ENCODE data around the gene RASA4B.
"Not testable (repeated sequence)": the region's sequence is repeated elsewhere in the genome, so short reads cannot be mapped to it uniquely, and the experiment has no call there.

The RASA4B gene

DNA sequence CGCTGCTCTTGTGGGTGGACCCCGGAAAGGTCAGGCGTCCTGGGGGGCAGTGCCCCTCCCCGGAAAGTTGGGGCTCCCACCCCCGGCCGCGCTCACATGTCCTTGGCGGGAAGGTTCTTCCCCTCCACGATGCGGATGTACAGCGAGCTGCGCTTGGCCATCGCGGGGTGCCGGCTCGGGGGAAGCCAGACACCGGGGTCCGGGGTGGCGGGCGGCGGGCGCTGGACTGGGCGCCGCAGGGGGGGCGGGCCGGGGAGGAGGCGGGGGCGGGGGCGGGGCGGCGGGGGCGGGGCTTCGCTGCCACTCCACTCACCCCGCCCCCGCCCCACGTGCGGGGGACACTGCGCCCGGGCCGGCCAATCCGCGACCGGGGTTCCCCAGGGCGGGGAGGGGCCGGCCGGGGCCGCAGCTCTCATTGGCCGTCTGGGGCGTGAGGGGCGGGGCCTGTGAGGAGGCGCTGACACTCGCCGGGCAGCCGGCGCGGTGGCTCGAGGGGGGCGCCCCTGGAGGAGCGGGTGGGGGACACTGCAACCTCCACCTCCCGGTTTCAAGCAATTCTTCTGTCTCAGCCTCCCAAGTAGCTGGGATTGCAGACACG, at the start of gene RASA4B:
Gene RASA4B (minus strand): TSS at position 228 of the 598 bp plus-strand sequence. CDS start 67 bp downstream, at position 161.
- H2AFZ ChIP-seq (ENCODE audit: low read depth); H3K4me1 ChIP-seq (ENCODE audit: low read depth, poor library complexity, severe bottlenecking); H3K4me2 ChIP-seq; H3K4me3 ChIP-seq (IDR thresholded peaks at IDR 0.05; ENCODE audit: insufficient read depth, low read depth, low read length); H3K79me2 ChIP-seq (ENCODE audit: insufficient read depth, low read depth); H4K20me1 ChIP-seq (ENCODE audit: insufficient read depth); H3K36me3 ChIP-seq (ENCODE audit: insufficient read depth); H3K27ac ChIP-seq; H3K9ac ChIP-seq; H3K27me3 ChIP-seq (ENCODE audit: insufficient read depth, low read depth): not testable (repeated sequence)

DNA sequence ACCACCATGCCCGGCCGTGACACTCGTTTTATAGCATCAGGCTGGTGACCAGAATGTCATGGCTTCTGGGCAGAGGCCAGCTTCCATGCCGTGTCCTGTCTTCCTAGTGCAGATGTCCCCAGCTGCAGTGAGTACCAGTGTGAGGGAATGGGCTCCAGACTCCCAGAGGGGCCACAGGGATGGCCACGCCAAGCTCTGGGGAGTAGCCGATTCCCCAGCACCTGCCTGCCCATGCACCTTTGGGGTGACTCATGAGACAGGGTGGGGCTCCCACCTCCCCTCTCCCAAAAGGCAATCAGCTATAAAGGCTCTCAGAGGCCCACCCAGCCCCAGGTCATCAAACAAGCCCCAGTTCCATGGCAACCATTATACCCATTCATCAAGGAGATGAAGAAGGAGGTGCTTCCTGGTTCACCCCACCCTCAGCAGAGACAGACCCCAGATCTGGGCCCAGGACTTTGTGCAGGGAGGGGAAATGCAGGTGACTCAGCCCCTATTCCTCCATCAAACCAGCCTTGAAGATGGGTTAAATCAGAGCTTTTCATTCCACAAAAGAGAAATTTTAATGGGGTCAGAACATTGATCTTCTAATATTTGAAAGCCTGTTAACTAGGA, 33.3 kb upstream of the RASA4B start, which contains the start of gene SPDYE2:
Gene SPDYE2 (plus strand): TSS at position 419 of the 615 bp plus-strand sequence. CDS start 2,030 bp downstream, outside the sequence.
- H4K20me1 ChIP-seq (ENCODE audit: insufficient read depth); H3K9ac ChIP-seq; H3K36me3 ChIP-seq (ENCODE audit: insufficient read depth); H3K27me3 ChIP-seq (ENCODE audit: insufficient read depth, low read depth); H2AFZ ChIP-seq (ENCODE audit: low read depth); H3K4me3 ChIP-seq (IDR thresholded peaks at IDR 0.05; ENCODE audit: insufficient read depth, low read depth, low read length); H3K79me2 ChIP-seq (ENCODE audit: insufficient read depth, low read depth); H3K4me2 ChIP-seq; H3K27ac ChIP-seq; H3K4me1 ChIP-seq (ENCODE audit: low read depth, poor library complexity, severe bottlenecking): not testable (repeated sequence)

GRCh38 chr7:102546353-102546752, 28.8 kb upstream of the RASA4B start:
- not testable (repeated sequence) for H2AFZ ChIP-seq (ENCODE audit: low read depth); H3K9ac ChIP-seq; H3K4me2 ChIP-seq; H4K20me1 ChIP-seq (ENCODE audit: insufficient read depth); H3K4me3 ChIP-seq (IDR thresholded peaks at IDR 0.05; ENCODE audit: insufficient read depth, low read depth, low read length); H3K36me3 ChIP-seq (ENCODE audit: insufficient read depth); H3K27ac ChIP-seq; H3K79me2 ChIP-seq (ENCODE audit: insufficient read depth, low read depth); H3K27me3 ChIP-seq (ENCODE audit: insufficient read depth, low read depth); H3K4me1 ChIP-seq (ENCODE audit: low read depth, poor library complexity, severe bottlenecking)

- H3K36me3 ChIP-seq (ENCODE audit: insufficient read depth); H3K79me2 ChIP-seq (ENCODE audit: insufficient read depth, low read depth); H3K4me3 ChIP-seq (IDR thresholded peaks at IDR 0.05; ENCODE audit: insufficient read depth, low read depth, low read length); H3K27ac ChIP-seq; H3K9ac ChIP-seq; H4K20me1 ChIP-seq (ENCODE audit: insufficient read depth); H2AFZ ChIP-seq (ENCODE audit: low read depth); H3K4me1 ChIP-seq (ENCODE audit: low read depth, poor library complexity, severe bottlenecking); H3K27me3 ChIP-seq (ENCODE audit: insufficient read depth, low read depth); H3K4me2 ChIP-seq: not testable (repeated sequence)
Observed at GRCh38 chr7:102545288-102545687, 27.7 kb upstream of the RASA4B start.

DNA sequence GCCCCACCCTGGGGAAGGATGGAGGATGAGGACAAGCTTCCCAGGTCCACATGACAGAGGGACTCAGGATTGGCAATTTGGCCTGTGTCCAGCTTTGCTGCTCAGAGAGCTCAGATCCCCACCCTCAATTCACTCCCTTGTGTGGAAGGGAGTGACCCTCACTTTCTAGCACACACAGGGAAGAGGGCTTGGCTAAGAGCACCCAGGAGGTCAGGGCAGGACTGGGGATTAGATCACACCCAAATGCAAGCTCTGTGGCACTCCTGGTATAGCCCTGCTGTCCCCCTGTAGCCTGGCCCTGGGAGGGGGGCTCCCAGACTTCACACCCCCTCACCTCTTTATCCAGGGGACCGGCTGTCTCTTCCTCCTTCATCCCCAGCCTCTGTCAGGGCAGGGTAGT, 26.8 kb upstream of the RASA4B start:
- not testable (repeated sequence) for H2AFZ ChIP-seq (ENCODE audit: low read depth); H4K20me1 ChIP-seq (ENCODE audit: insufficient read depth); H3K4me1 ChIP-seq (ENCODE audit: low read depth, poor library complexity, severe bottlenecking); H3K27ac ChIP-seq; H3K79me2 ChIP-seq (ENCODE audit: insufficient read depth, low read depth); H3K27me3 ChIP-seq (ENCODE audit: insufficient read depth, low read depth); H3K4me2 ChIP-seq; H3K36me3 ChIP-seq (ENCODE audit: insufficient read depth); H3K9ac ChIP-seq; H3K4me3 ChIP-seq (IDR thresholded peaks at IDR 0.05; ENCODE audit: insufficient read depth, low read depth, low read length)

DNA sequence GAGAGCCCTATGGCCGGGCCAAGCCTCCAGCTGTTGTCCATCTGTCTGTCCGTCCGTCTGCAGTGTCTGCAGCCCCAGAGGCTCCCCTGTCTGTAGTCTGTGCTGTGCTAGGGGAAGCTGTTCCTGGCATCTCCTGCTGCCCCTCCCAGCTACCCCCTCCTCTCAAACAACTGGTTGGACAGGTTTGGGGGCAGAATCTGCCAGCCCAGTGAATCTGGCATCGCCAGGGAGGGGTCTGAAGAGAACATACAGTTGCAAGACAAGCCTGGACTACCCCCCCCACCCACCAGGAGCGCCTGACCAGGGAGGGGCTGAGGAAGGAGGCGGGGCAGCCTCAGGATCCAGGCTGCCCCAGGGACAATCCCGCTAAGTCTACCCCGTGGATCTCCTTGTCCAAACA, 26.0 kb upstream of the RASA4B start, which contains the start of gene UPK3BL2:
Gene UPK3BL2 (minus strand): TSS at position 101 of the 400 bp plus-strand sequence. CDS start 60 bp downstream, at position 41.
- not testable (repeated sequence) for H3K4me2 ChIP-seq; H3K27ac ChIP-seq; H3K79me2 ChIP-seq (ENCODE audit: insufficient read depth, low read depth); H3K9ac ChIP-seq; H3K4me1 ChIP-seq (ENCODE audit: low read depth, poor library complexity, severe bottlenecking); H3K4me3 ChIP-seq (IDR thresholded peaks at IDR 0.05; ENCODE audit: insufficient read depth, low read depth, low read length); H4K20me1 ChIP-seq (ENCODE audit: insufficient read depth); H3K36me3 ChIP-seq (ENCODE audit: insufficient read depth); H3K27me3 ChIP-seq (ENCODE audit: insufficient read depth, low read depth); H2AFZ ChIP-seq (ENCODE audit: low read depth)

DNA sequence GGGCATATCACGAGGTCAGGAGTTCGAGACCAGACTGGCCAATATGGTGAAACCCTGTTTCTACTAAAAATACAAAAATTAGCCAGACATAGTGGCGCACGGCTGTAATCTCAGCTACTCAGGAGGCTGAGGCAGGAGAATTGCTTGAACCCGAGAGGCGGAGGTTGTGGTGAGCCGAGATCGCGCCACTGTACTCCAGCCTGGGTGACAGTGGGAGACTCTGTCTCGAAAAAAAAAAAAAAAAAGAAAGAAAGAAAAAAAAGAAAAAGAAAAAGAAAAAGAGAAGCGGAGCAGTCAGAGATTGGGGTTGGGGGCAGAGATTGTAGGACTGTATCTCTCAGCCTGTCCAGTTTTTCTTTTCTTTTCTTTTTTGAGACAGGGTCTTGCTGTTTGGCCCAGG, 25.2 kb upstream of the RASA4B start:
- H3K4me3 ChIP-seq (IDR thresholded peaks at IDR 0.05; ENCODE audit: insufficient read depth, low read depth, low read length); H4K20me1 ChIP-seq (ENCODE audit: insufficient read depth); H2AFZ ChIP-seq (ENCODE audit: low read depth); H3K27ac ChIP-seq; H3K4me2 ChIP-seq; H3K79me2 ChIP-seq (ENCODE audit: insufficient read depth, low read depth); H3K9ac ChIP-seq; H3K36me3 ChIP-seq (ENCODE audit: insufficient read depth); H3K4me1 ChIP-seq (ENCODE audit: low read depth, poor library complexity, severe bottlenecking); H3K27me3 ChIP-seq (ENCODE audit: insufficient read depth, low read depth): not testable (repeated sequence)

DNA sequence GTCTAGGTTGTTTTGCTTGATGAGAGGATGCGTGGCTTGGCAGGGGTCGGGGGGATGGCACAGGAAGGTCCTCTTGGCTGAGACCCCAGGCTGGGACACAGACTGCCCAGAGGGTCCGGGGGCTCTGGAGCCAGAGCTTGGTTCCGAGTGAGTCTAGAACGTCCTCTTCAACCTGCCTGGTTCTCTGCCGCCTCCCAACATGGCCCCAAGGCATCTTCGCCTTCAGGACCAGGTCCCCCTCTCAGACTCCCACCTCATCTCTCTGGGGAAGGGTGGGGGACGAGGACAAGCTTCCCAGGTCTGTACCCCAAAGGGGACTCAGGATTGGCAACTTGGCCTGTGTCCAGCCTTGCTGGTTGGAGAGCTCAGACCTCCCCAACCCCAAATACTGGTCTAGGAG, 24.5 kb upstream of the RASA4B start:
- H3K4me1 ChIP-seq (ENCODE audit: low read depth, poor library complexity, severe bottlenecking); H3K27ac ChIP-seq; H3K9ac ChIP-seq; H3K36me3 ChIP-seq (ENCODE audit: insufficient read depth); H3K4me3 ChIP-seq (IDR thresholded peaks at IDR 0.05; ENCODE audit: insufficient read depth, low read depth, low read length); H3K79me2 ChIP-seq (ENCODE audit: insufficient read depth, low read depth); H2AFZ ChIP-seq (ENCODE audit: low read depth); H3K4me2 ChIP-seq; H4K20me1 ChIP-seq (ENCODE audit: insufficient read depth); H3K27me3 ChIP-seq (ENCODE audit: insufficient read depth, low read depth): not testable (repeated sequence)

GRCh38 chr7:102540604-102541003, 23.0 kb upstream of the RASA4B start:
- H2AFZ ChIP-seq (ENCODE audit: low read depth); H3K27me3 ChIP-seq (ENCODE audit: insufficient read depth, low read depth); H3K4me2 ChIP-seq; H3K36me3 ChIP-seq (ENCODE audit: insufficient read depth); H3K4me3 ChIP-seq (IDR thresholded peaks at IDR 0.05; ENCODE audit: insufficient read depth, low read depth, low read length); H3K4me1 ChIP-seq (ENCODE audit: low read depth, poor library complexity, severe bottlenecking); H3K27ac ChIP-seq; H4K20me1 ChIP-seq (ENCODE audit: insufficient read depth); H3K9ac ChIP-seq; H3K79me2 ChIP-seq (ENCODE audit: insufficient read depth, low read depth): not testable (repeated sequence)

DNA sequence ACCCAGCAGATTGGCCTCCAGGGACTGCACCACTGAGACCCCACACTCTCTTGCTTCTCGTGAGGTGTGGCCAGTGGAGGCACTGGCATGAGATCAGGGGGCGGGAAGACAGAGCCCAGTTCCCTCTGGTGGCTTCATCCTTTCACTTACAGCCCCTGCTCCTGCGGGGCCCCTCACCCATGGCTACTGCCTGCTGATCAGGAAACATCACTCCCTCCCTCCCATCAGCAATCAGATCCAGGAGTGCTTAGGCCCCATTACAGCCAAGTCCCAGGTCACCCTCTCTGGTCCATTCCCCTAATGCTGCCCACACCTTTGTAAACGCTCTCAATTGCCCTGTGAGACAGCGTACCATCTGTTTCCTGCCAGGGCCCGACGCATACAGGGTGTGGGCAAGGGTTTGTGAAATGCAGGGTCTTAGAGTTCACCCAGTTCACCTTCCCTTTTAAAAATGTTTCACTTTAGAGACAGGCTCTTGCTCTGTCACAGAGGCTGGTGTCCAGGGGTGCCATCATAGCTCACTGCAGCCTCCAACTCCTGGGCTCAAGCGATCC, 17.6 kb upstream of the RASA4B start:
- H2AFZ ChIP-seq (ENCODE audit: low read depth); H3K79me2 ChIP-seq (ENCODE audit: insufficient read depth, low read depth); H3K4me2 ChIP-seq; H3K9ac ChIP-seq; H3K36me3 ChIP-seq (ENCODE audit: insufficient read depth); H3K27ac ChIP-seq; H4K20me1 ChIP-seq (ENCODE audit: insufficient read depth); H3K4me3 ChIP-seq (IDR thresholded peaks at IDR 0.05; ENCODE audit: insufficient read depth, low read depth, low read length); H3K4me1 ChIP-seq (ENCODE audit: low read depth, poor library complexity, severe bottlenecking); H3K27me3 ChIP-seq (ENCODE audit: insufficient read depth, low read depth): not testable (repeated sequence)

Measured in KMS-11 (cell line).